Adrenal gland (tissue), 12 donors: ENCODE results near the gene KAT7. TPM values are rescaled to one million over a fixed set of nuclear protein-coding genes. Genes with fewer than 3 reads are reported as not detected.

Experiments used
- polyA plus RNA-seq, 3 donors: library from polyadenylated mRNA; stranded (reverse); fragments of 200-250 nt in 2 of 3; fragments of 350-450 nt in 1 of 3; fragmentation: Illumina TruSeq in 1 of 3; extraction: RNeasy Lipid Tissue Mini Kit (QIAGEN cat#74804) in 1 of 3; gene quantifications; one replicate each; pipeline ENCODE4 v1.2.3, GENCODE V29; 2013 to 2014
- total RNA-seq, 9 donors: library from RNA; depleted of rRNA in 4 of 9; stranded (reverse); fragments of >200 nt in 4 of 9; fragments of 120-200 nt in 1 of 9; fragmentation: NEBNext Ultra II Directional in 1 of 9; extraction: Animal tissue kit (Norgen Biotek cat#: 25700) in 1 of 9; gene quantifications; one replicate each; pipeline versions ENCODE4 v1.1.0 to v1.2.4, GENCODE V29; 2013 to 2023
- donor health status: healthy with polysubstance abuse.
- donor health status: Bipolar disorder and iron deficiency.
- donor health status: DM: yes; HTN: yes; CAD: no.
- donor health status: DM: no; HTN: no; CAD: no.
- donor health status: DM: no; HTN: no; CAD: no.
- donor health status: DM: yes; HTN: yes; CAD: no.

The KAT7 gene
- total and polyA plus RNA-seq, 12 donors, result 5.2 to 54.7 (median 39.8) TPM

Other genes starting within 250 kb of the KAT7 start
- gene NXPH3, start 212.8 kb upstream of the KAT7 start, total RNA-seq, result 1 to 10 TPM in 6 of 9 donors, under 1 TPM in 3; 0.30 to 6.1 (median 1.3) TPM
- gene NXPH3, start 212.8 kb upstream of the KAT7 start, polyA plus RNA-seq, result 1 to 10 TPM in 1 of 3 donors, under 1 TPM in 2; 0.80 to 1.3 (median 0.88) TPM
- 10 to 100 TPM; 44.0 to 86.4 (median 59.1) TPM for gene SPOP, start 110.6 kb upstream of the KAT7 start, total RNA-seq
- 10 to 100 TPM; 22.4 to 47.8 (median 33.6) TPM for gene SPOP, start 110.6 kb upstream of the KAT7 start, polyA plus RNA-seq
- 10 to 100 TPM; 20.9 to 87.9 (median 37.4) TPM for gene SLC35B1, start 80.7 kb upstream of the KAT7 start, total RNA-seq
- gene SLC35B1, start 80.7 kb upstream of the KAT7 start, polyA plus RNA-seq, result 10 to 100 TPM; 41.6 to 87.2 (median 45.9) TPM
- gene FAM117A, start 24.6 kb upstream of the KAT7 start, total RNA-seq, result 10 to 100 TPM in 6 of 9 donors, 1 to 10 TPM in 3; 4.6 to 16.3 (median 11.2) TPM
- 1 to 10 TPM; 4.6 to 9.6 (median 6.0) TPM for gene FAM117A, start 24.6 kb upstream of the KAT7 start, polyA plus RNA-seq
- gene TAC4, start 59.4 kb downstream of the KAT7 start, total RNA-seq, result under 1 TPM in 1 of 9 donors, not detected in 8; 0.90 TPM
- gene TAC4, start 59.4 kb downstream of the KAT7 start, polyA plus RNA-seq, result under 1 TPM in 1 of 3 donors, not detected in 2; 0.40 TPM
- under 1 TPM in 6 of 9 donors, not detected in 3; 0.18 to 0.96 (median 0.27) TPM for gene DLX4, start 180.5 kb downstream of the KAT7 start, total RNA-seq
- gene DLX4, start 180.5 kb downstream of the KAT7 start, polyA plus RNA-seq, result under 1 TPM; 0.10 to 0.48 (median 0.11) TPM
- under 1 TPM in 5 of 9 donors, not detected in 4; 0.36 to 0.83 (median 0.49) TPM for gene DLX3, start 206.5 kb downstream of the KAT7 start, total RNA-seq
- under 1 TPM; 0.07 to 0.24 (median 0.13) TPM for gene DLX3, start 206.5 kb downstream of the KAT7 start, polyA plus RNA-seq